ENCODE data around the gene ZNF484.
A peak's percentile ranks its signal among the peaks of the same experiment; 100 is the strongest.
"Not testable (repeated sequence)": the region's sequence is repeated elsewhere in the genome, so short reads cannot be mapped to it uniquely, and the experiment has no call there.

The ZNF484 gene

GRCh38 chr9:92911511-92912475, 34.0 kb upstream of the ZNF484 start:
- no peaks in the 10 kb centered on the region for H3K4me1 ChIP-seq (ENCODE audit: control insufficient read depth, insufficient read depth, low read depth, low read length)
- 73% methylated on average over 9 of the region's 11 CpGs for whole genome bisulfite sequencing
- peak overlapping the region in 1 of 2 experiments; percentile 34 for H3K18ac ChIP-seq (ENCODE audit: low read depth in 1 of 2, low read length in 2 of 2)
- H3K27ac ChIP-seq (ENCODE audit: low read length, poor library complexity, severe bottlenecking) = no peak overlapping the region
- H3K9me3 ChIP-seq (ENCODE audit: control insufficient read depth, low read length) = no peaks in the 10 kb centered on the region
- H2BK12ac ChIP-seq (ENCODE audit: low read length in 2 of 2) = no peak overlapping the region
- H3K79me1 ChIP-seq (replicated peaks; ENCODE audit: low read length, poor library complexity, severe bottlenecking) = no peaks in the 10 kb centered on the region
- H3K27me3 ChIP-seq (ENCODE audit: control insufficient read depth in 1 of 2, insufficient read depth in 1 of 2, low read length in 2 of 2) = peaks cover 20 to 40% of the 10 kb centered on the region in 2 experiments
- no peak overlapping the region for H2BK120ac ChIP-seq (ENCODE audit: low read depth, low read length)
- H3K14ac ChIP-seq (ENCODE audit: low read length in 2 of 2) = no peak overlapping the region
- no peak overlapping the region for H2AK5ac ChIP-seq (ENCODE audit: low read length, severe bottlenecking)
- no peak overlapping the region for H2BK5ac ChIP-seq (ENCODE audit: low read depth, low read length, poor library complexity, severe bottlenecking)
- H3K4ac ChIP-seq (ENCODE audit: low read depth in 1 of 2, low read length in 2 of 2) = no peak overlapping the region
- no peak overlapping the region for H2AFZ ChIP-seq (ENCODE audit: low read depth, low read length)
- H3K9ac ChIP-seq (ENCODE audit: low read length) = no peak overlapping the region
- no peak overlapping the region for H2BK15ac ChIP-seq (ENCODE audit: low read depth, poor library complexity, severe bottlenecking)
- no peak overlapping the region for H4K8ac ChIP-seq (ENCODE audit: low read length)
- H3K4me2 ChIP-seq (ENCODE audit: low read length, poor library complexity, severe bottlenecking) = no peak overlapping the region
- H3K23ac ChIP-seq (ENCODE audit: low read length in 2 of 2) = no peak overlapping the region
- H4K91ac ChIP-seq (ENCODE audit: low read length) = no peak overlapping the region
- DNase-seq = peak; percentile 16
- no peak overlapping the region for H3K4me3 ChIP-seq (ENCODE audit: insufficient read depth in 1 of 2, low read depth in 1 of 2, low read length in 2 of 2)
- H3K36me3 ChIP-seq (ENCODE audit: control insufficient read depth in 1 of 2, insufficient read depth in 2 of 2, low read depth in 1 of 2, low read length in 2 of 2) = no peaks in the 10 kb centered on the region

GRCh38 chr9:92905137-92905536, 27.3 kb upstream of the ZNF484 start:
- H3K9ac ChIP-seq (ENCODE audit: low read length); H2BK120ac ChIP-seq (ENCODE audit: low read depth, low read length); H3K27me3 ChIP-seq (ENCODE audit: control insufficient read depth in 1 of 2, insufficient read depth in 1 of 2, low read length in 2 of 2); H2AFZ ChIP-seq (ENCODE audit: low read depth, low read length); H2BK12ac ChIP-seq (ENCODE audit: low read length in 2 of 2); H3K79me1 ChIP-seq (replicated peaks; ENCODE audit: low read length, poor library complexity, severe bottlenecking); H3K4me2 ChIP-seq (ENCODE audit: low read length, poor library complexity, severe bottlenecking); H2BK5ac ChIP-seq (ENCODE audit: low read depth, low read length, poor library complexity, severe bottlenecking); H3K9me3 ChIP-seq (ENCODE audit: control insufficient read depth, low read length); H3K27ac ChIP-seq (ENCODE audit: low read length, poor library complexity, severe bottlenecking); H3K4ac ChIP-seq (ENCODE audit: low read depth in 1 of 2, low read length in 2 of 2); H3K4me1 ChIP-seq (ENCODE audit: control insufficient read depth, insufficient read depth, low read depth, low read length); H3K36me3 ChIP-seq (ENCODE audit: control insufficient read depth in 1 of 2, insufficient read depth in 2 of 2, low read depth in 1 of 2, low read length in 2 of 2); H3K4me3 ChIP-seq (ENCODE audit: insufficient read depth in 1 of 2, low read depth in 1 of 2, low read length in 2 of 2); H3K14ac ChIP-seq (ENCODE audit: low read length in 2 of 2); H4K8ac ChIP-seq (ENCODE audit: low read length); H2AK5ac ChIP-seq (ENCODE audit: low read length, severe bottlenecking); H4K91ac ChIP-seq (ENCODE audit: low read length); H3K23ac ChIP-seq (ENCODE audit: low read length in 2 of 2); DNase-seq; H3K18ac ChIP-seq (ENCODE audit: low read depth in 1 of 2, low read length in 2 of 2); H2BK15ac ChIP-seq (ENCODE audit: low read depth, poor library complexity, severe bottlenecking): not testable (repeated sequence)
- WGBS = 13% methylated on average over 1 of the region's 6 CpGs

DNA sequence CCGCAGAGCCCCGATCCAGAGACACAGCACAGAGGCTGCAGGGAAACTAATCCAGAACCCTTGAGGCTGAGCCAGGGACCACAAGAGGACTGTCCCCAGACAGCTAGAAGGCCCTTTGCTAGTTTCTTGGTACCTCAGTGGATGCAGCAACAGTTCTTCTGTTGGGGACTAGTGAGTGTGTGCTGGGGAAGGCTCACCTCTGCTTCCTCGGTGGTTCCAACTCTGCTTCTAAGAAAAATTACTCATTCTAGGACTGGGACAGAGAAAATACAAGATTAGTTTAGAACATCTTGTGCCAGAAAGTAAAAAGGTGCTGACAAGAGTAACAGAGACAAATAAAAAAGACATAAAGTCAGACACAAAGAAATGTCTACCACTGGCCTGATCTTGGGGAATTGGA, 19.5 kb upstream of the ZNF484 start:
- Histone ChIP-seq H3K9ac (ENCODE audit: low read length) (no peak overlapping the region), H2AK5ac (ENCODE audit: low read length, severe bottlenecking) (no peak overlapping the region), H3K36me3 (ENCODE audit: control insufficient read depth in 1 of 2, insufficient read depth in 2 of 2, low read depth in 1 of 2, low read length in 2 of 2) (no peaks in the 10 kb centered on the region), H2BK120ac (ENCODE audit: low read depth, low read length) (no peak overlapping the region), H3K4me1 (ENCODE audit: control insufficient read depth, insufficient read depth, low read depth, low read length) (no peaks in the 10 kb centered on the region), H3K9me3 (ENCODE audit: control insufficient read depth, low read length) (no peaks in the 10 kb centered on the region), H2BK5ac (ENCODE audit: low read depth, low read length, poor library complexity, severe bottlenecking) (no peak overlapping the region), H3K14ac (ENCODE audit: low read length in 2 of 2) (no peak overlapping the region), H3K4me3 (ENCODE audit: insufficient read depth in 1 of 2, low read depth in 1 of 2, low read length in 2 of 2) (no peak overlapping the region), H3K4ac (ENCODE audit: low read depth in 1 of 2, low read length in 2 of 2) (no peak overlapping the region), H2BK15ac (ENCODE audit: low read depth, poor library complexity, severe bottlenecking) (no peak overlapping the region), H3K79me1 (replicated peaks; ENCODE audit: low read length, poor library complexity, severe bottlenecking) (no peaks in the 10 kb centered on the region), H3K4me2 (ENCODE audit: low read length, poor library complexity, severe bottlenecking) (no peak overlapping the region), H2AFZ (ENCODE audit: low read depth, low read length) (no peak overlapping the region), H4K91ac (ENCODE audit: low read length) (no peak overlapping the region), H3K18ac (ENCODE audit: low read depth in 1 of 2, low read length in 2 of 2) (no peak overlapping the region), H3K27me3 (ENCODE audit: control insufficient read depth in 1 of 2, insufficient read depth in 1 of 2, low read length in 2 of 2) (no peaks in the 10 kb centered on the region), H4K8ac (ENCODE audit: low read length) (no peak overlapping the region), H3K27ac (ENCODE audit: low read length, poor library complexity, severe bottlenecking) (no peak overlapping the region), H3K23ac (ENCODE audit: low read length in 2 of 2) (no peak overlapping the region), H2BK12ac (ENCODE audit: low read length in 2 of 2) (no peak overlapping the region)
- no peak for DNase-seq
- WGBS = 100% methylated on average over 2 of the region's 3 CpGs

DNA sequence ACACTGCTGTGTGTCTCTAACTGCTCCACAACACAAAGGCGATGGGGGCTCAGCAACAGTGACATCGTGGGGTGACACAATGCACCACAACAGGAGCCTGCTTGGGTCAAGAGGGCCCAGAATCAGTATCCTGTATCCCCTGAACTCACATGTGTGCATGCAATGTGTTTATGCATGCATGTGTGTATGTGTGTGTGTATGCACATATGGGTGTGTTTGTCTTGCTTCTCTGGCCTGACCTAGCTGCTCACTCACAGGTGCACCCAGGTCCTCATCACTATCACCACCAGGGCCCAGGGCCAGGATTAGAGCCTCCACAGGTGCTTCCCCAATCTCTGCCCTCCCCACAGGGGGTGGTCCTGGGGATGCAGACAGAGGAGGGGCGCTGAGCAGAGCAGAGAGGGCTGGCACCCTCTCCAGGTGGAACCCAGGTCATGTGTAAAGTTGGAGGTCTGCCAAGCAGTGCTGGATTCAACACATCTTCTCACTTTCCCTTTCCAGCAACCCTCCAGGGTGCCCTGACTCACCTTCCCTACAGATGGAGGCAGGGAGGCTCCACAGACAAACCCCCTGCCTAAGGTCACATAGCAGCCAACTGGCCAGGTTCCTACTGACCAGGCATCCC, 18.1 kb upstream of the ZNF484 start:
- H2BK120ac ChIP-seq (ENCODE audit: low read depth, low read length) = no peak overlapping the region
- no peaks in the 10 kb centered on the region for H3K4me1 ChIP-seq (ENCODE audit: control insufficient read depth, insufficient read depth, low read depth, low read length)
- H3K36me3 ChIP-seq (ENCODE audit: control insufficient read depth in 1 of 2, insufficient read depth in 2 of 2, low read depth in 1 of 2, low read length in 2 of 2) = no peaks in the 10 kb centered on the region
- no peak overlapping the region for H2BK12ac ChIP-seq (ENCODE audit: low read length in 2 of 2)
- peak overlapping the region in 1 of 2 experiments; percentile 39 for H3K14ac ChIP-seq (ENCODE audit: low read length in 2 of 2)
- peaks cover 0 to 3% of the 10 kb centered on the region in 2 experiments for H3K27me3 ChIP-seq (ENCODE audit: control insufficient read depth in 1 of 2, insufficient read depth in 1 of 2, low read length in 2 of 2)
- H3K9ac ChIP-seq (ENCODE audit: low read length) = no peak overlapping the region
- no peak overlapping the region for H2BK15ac ChIP-seq (ENCODE audit: low read depth, poor library complexity, severe bottlenecking)
- H3K18ac ChIP-seq (ENCODE audit: low read depth in 1 of 2, low read length in 2 of 2) = no peak overlapping the region
- no peak overlapping the region for H3K27ac ChIP-seq (ENCODE audit: low read length, poor library complexity, severe bottlenecking)
- H3K4me2 ChIP-seq (ENCODE audit: low read length, poor library complexity, severe bottlenecking) = no peak overlapping the region
- no peak overlapping the region for H3K23ac ChIP-seq (ENCODE audit: low read length in 2 of 2)
- no peak overlapping the region for H4K91ac ChIP-seq (ENCODE audit: low read length)
- H2AK5ac ChIP-seq (ENCODE audit: low read length, severe bottlenecking) = no peak overlapping the region
- H3K79me1 ChIP-seq (replicated peaks; ENCODE audit: low read length, poor library complexity, severe bottlenecking) = no peaks in the 10 kb centered on the region
- no peak overlapping the region for H3K4ac ChIP-seq (ENCODE audit: low read depth in 1 of 2, low read length in 2 of 2)
- no peak overlapping the region for H2BK5ac ChIP-seq (ENCODE audit: low read depth, low read length, poor library complexity, severe bottlenecking)
- no peak for DNase-seq
- 96% methylated on average over 2 of the region's 3 CpGs for WGBS
- no peak overlapping the region for H2AFZ ChIP-seq (ENCODE audit: low read depth, low read length)
- no peaks in the 10 kb centered on the region for H3K9me3 ChIP-seq (ENCODE audit: control insufficient read depth, low read length)
- H3K4me3 ChIP-seq (ENCODE audit: insufficient read depth in 1 of 2, low read depth in 1 of 2, low read length in 2 of 2) = no peak overlapping the region
- H4K8ac ChIP-seq (ENCODE audit: low read length) = no peak overlapping the region
